Measurements from ENCODE around the gene SELENOO.

DNA sequence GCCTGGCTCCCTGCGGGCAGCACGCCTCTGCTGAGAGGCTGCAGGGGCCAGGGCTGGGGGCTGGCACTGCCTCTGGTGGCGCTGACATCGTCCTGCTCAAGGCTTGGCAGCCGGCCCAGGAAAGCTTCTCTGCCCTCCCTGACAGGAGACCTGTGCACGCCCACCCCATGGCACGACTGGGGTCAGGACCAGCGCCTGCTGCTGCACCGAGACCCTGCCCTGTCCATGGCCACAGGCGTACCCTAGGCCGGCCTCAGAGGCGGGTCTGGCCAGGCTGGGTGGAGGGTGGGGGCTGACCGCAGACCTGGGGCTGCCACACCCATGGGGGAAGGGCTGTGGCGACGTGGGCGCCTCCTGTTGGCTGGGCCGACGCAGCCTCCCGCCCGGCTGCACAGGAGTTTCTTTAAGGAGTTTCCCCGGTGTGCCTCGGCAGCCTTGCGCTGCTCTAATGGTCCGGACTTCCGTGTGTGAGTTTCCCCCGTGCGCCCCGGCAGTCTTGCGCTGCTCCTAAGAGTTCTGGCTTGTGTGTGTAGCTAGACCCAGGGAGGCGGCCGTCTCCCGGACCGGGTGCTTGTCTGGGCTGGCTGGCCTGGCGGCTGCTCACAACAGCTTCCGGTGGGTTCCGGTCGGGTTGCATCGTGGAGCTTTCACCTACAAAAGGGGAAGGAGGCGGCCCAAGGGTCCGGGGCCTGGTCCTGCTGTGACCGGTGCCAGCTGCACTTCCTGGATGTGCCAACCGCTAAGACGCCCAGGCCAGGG is 10.4 kb upstream of the SELENOO start:
- TF ChIP-seq, protein P1, sequence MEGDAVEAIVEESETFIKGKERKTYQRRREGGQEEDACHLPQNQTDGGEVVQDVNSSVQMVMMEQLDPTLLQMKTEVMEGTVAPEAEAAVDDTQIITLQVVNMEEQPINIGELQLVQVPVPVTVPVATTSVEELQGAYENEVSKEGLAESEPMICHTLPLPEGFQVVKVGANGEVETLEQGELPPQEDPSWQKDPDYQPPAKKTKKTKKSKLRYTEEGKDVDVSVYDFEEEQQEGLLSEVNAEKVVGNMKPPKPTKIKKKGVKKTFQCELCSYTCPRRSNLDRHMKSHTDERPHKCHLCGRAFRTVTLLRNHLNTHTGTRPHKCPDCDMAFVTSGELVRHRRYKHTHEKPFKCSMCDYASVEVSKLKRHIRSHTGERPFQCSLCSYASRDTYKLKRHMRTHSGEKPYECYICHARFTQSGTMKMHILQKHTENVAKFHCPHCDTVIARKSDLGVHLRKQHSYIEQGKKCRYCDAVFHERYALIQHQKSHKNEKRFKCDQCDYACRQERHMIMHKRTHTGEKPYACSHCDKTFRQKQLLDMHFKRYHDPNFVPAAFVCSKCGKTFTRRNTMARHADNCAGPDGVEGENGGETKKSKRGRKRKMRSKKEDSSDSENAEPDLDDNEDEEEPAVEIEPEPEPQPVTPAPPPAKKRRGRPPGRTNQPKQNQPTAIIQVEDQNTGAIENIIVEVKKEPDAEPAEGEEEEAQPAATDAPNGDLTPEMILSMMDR (conservative IDR thresholded peaks at IDR 0.05; ENCODE audit: low read depth, low read length) = peak; percentile 45
- TF ChIP-seq EZH2 (IDR thresholded peaks at IDR 0.05; ENCODE audit: borderline replicate concordance, low read depth, low read length, poor library complexity, severe bottlenecking) = no peak

Data from A673 (cell line).